HG02973 (cell line): ENCODE results near the gene SRPK1.

Experiments used
- ATAC-seq: cut with Tn5 transposase; IDR thresholded peaks from one replicate; pipeline ENCODE4 v1.9.1; 2021; ENCODE audit warnings: moderate library complexity; ENCODE audit not compliant: unreplicated experiment

Gene SRPK1

GRCh38 chr6:35903679-35904078 is 17.2 kb downstream of the SRPK1 start:
- ATAC-seq: no peak

- ATAC-seq: no peak
Observed at GRCh38 chr6:35900448-35900847, 20.4 kb downstream of the SRPK1 start.

- ATAC-seq: no peak
Observed at GRCh38 chr6:35898003-35898402, 22.9 kb downstream of the SRPK1 start.

GRCh38 chr6:35897486-35897885 is 23.4 kb downstream of the SRPK1 start:
- ATAC-seq: no peak

- no peak for ATAC-seq
Observed at GRCh38 chr6:35897036-35897435, 23.9 kb downstream of the SRPK1 start.

GRCh38 chr6:35896228-35896627 is 24.7 kb downstream of the SRPK1 start:
- ATAC-seq: no peak

GRCh38 chr6:35895560-35895959 is 25.3 kb downstream of the SRPK1 start:
- no peak for ATAC-seq

GRCh38 chr6:35894776-35895175 is 26.1 kb downstream of the SRPK1 start:
- no peak for ATAC-seq

- no peak for ATAC-seq
Observed at GRCh38 chr6:35893246-35893645, 27.7 kb downstream of the SRPK1 start.

- no peak for ATAC-seq
Observed at GRCh38 chr6:35892482-35892881, 28.4 kb downstream of the SRPK1 start.

- ATAC-seq: no peak
Observed at GRCh38 chr6:35879151-35879550, 41.7 kb downstream of the SRPK1 start.

- no peak for ATAC-seq
Observed at GRCh38 chr6:35876902-35877301, 44.0 kb downstream of the SRPK1 start.

- ATAC-seq: no peak
Observed at GRCh38 chr6:35874730-35875129, 46.2 kb downstream of the SRPK1 start.

- no peak for ATAC-seq
Observed at GRCh38 chr6:35859367-35859766, 61.5 kb downstream of the SRPK1 start.

GRCh38 chr6:35857853-35858252 is 63.0 kb downstream of the SRPK1 start:
- no peak for ATAC-seq

GRCh38 chr6:35856250-35856649 is 64.6 kb downstream of the SRPK1 start:
- ATAC-seq: no peak

GRCh38 chr6:35852994-35853393 is 67.9 kb downstream of the SRPK1 start:
- no peak for ATAC-seq

GRCh38 chr6:35850208-35850607 is 70.7 kb downstream of the SRPK1 start:
- no peak for ATAC-seq

- ATAC-seq: no peak
Observed at GRCh38 chr6:35844290-35844689, 76.6 kb downstream of the SRPK1 start.

- no peak for ATAC-seq
Observed at GRCh38 chr6:35842381-35842780, 78.5 kb downstream of the SRPK1 start.

GRCh38 chr6:35839019-35839418 is 81.9 kb downstream of the SRPK1 start:
- no peak for ATAC-seq

- ATAC-seq: no peak
Observed at GRCh38 chr6:35833536-35833935, 87.4 kb downstream of the SRPK1 start.

- no peak for ATAC-seq
Observed at GRCh38 chr6:35831257-35832007, 89.5 kb downstream of the SRPK1 start.
